Activated T-cell treated with anti-CD3 and anti-CD28 coated beads, Interleukin-2, amount 50 U/mL, for 4 hours (primary cell): ENCODE results near the gene CUL9. TPM values are rescaled to one million over a fixed set of nuclear protein-coding genes. Genes with fewer than 3 reads are reported as not detected.

Experiments
- ATAC-seq, 2 donors: fragments of 200-7000 bp; cut with Tn5 transposase; one replicate each; pipeline ENCODE4 v1.10.0; 2021
- DNase-seq: peaks from one replicate; pipeline ENCODE4 v3.0.0-alpha.2; 2020
- H3K27me3 Mint-ChIP-seq: one replicate; pipeline ENCODE4 v1.8.0; 2021; ENCODE audit warnings: low read depth, mixed read lengths
- H3K36me3 Mint-ChIP-seq: one replicate; pipeline ENCODE4 v1.8.0; 2022; ENCODE audit warnings: mixed read lengths; ENCODE audit not compliant: insufficient read depth
- H3K4me1 Mint-ChIP-seq: one replicate; pipeline ENCODE4 v1.8.0; 2021; ENCODE audit warnings: low read depth, mixed read lengths
- H3K4me3 Mint-ChIP-seq: one replicate; pipeline ENCODE4 v1.8.0; 2021; ENCODE audit warnings: mild to moderate bottlenecking, moderate library complexity, mixed read lengths
- H3K9me3 Mint-ChIP-seq: one replicate; pipeline ENCODE4 v1.8.0; 2021; ENCODE audit warnings: mixed read lengths
- total RNA-seq, 3 donors: library from RNA; stranded (reverse); gene quantifications; one replicate each; pipeline ENCODE4 v1.2.1, GENCODE V29; 2021

Gene CUL9
- total RNA-seq, 3 donors from 2014 or later, result 29.5 to 32.3 (median 30.4) TPM

- ATAC-seq, result peak in 1 of 2 donors; percentile 21
Observed at GRCh38 chr6:43257367-43258145, 75.6 kb downstream of the CUL9 start.

DNA sequence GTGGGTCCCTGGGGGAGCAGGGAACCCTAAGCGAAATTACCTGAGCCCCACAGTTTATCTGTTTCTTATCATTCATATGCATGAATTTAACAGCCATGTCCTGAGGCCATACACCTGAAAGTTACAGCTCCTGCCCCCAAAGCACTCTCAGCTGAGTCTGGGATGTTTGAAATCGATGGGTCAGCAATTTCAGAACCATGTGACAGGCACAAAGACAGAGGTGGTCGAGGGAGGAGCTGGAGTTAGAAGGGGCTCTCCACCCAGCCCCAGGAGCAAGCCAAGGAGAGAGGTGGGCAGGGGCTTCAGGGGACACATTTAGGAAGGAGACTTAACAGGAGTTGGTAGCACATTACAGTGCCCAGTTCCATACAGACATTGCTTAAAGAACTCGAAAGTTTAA is 76.2 kb downstream of the CUL9 start:
- Mint-ChIP-seq H3K9me3 (no peaks in the 10 kb centered on the region), H3K27me3 (peaks cover 1% of the 10 kb centered on the region), H3K4me3 (no peak overlapping the region), H3K4me1 (peaks cover 1% of the 10 kb centered on the region), H3K36me3 (no peaks in the 10 kb centered on the region)
- no peak for DNase-seq
- no peak for ATAC-seq

More at GRCh38 chr6:43257367-43258145, 75.6 kb downstream of the CUL9 start:
- H3K4me1 Mint-ChIP-seq, result peaks cover 1% of the 10 kb centered on the region
- no peak for DNase-seq
- peaks cover 8% of the 10 kb centered on the region for H3K27me3 Mint-ChIP-seq
- no peaks in the 10 kb centered on the region for H3K36me3 Mint-ChIP-seq
- H3K4me3 Mint-ChIP-seq, result no peak overlapping the region
- no peaks in the 10 kb centered on the region for H3K9me3 Mint-ChIP-seq

DNA sequence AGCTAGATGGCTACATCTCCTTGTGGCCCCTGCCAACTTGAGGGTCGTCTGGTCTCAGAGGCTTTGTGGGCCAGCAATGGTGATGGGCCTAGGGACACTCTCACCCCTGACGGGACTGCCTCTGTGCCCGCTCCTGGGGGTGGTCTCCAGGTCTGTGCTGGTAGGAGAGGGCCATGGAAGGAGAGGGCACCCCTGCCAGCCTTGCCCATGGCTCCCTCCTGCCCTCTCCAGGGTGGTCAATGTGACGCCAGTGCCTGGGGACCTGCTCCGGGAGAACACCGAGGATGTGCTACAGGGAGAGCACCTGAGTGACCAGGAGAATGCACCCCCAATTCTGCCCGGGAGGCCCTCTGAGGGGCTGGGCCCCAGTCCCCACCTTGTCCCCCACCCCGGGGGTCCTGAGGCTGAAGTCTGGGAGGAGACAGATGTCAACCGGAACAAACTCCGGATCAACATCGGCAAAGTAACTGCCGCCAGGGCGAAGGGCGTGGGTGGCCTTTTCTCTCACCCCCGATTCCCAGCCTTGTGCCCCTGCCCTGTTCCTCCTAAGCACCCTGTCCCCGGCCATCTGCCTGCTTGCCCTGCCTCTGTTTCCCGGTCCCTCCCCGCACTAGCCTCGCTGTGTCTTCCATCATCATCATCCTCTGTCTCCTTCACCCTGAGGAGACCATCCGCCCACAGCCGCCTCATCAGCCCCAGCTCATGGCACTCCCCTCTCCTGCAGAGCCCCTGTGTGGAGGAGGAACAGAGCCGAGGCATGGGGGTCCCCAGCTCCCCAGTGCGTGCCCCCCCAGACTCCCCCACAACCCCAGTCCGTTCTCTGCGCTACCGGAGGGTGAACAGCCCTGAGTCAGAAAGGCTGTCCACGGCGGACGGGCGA is 77.1 kb downstream of the CUL9 start:
- Mint-ChIP-seq H3K4me1 (peaks cover 1% of the 10 kb centered on the region), H3K27me3 (no peaks in the 10 kb centered on the region)

GRCh38 chr6:43260791-43261190 is 78.8 kb downstream of the CUL9 start:
- H3K9me3 Mint-ChIP-seq, result no peaks in the 10 kb centered on the region
- H3K27me3 Mint-ChIP-seq, result no peaks in the 10 kb centered on the region
- H3K4me1 Mint-ChIP-seq, result peaks cover 1% of the 10 kb centered on the region
- H3K36me3 Mint-ChIP-seq, result no peaks in the 10 kb centered on the region
- H3K4me3 Mint-ChIP-seq, result no peak overlapping the region
- ATAC-seq (no peak), DNase-seq (no peak)

More for the DNA sequence above, 77.1 kb downstream of the CUL9 start:
- ATAC-seq (no peak), DNase-seq (no peak)
- H3K36me3 Mint-ChIP-seq, result no peaks in the 10 kb centered on the region
- no peak overlapping the region for H3K4me3 Mint-ChIP-seq
- no peaks in the 10 kb centered on the region for H3K9me3 Mint-ChIP-seq

GRCh38 chr6:43261198-43261597 is 79.2 kb downstream of the CUL9 start:
- Mint-ChIP-seq H3K4me1 (peaks cover 1% of the 10 kb centered on the region), H3K36me3 (no peaks in the 10 kb centered on the region), H3K27me3 (no peaks in the 10 kb centered on the region), H3K9me3 (no peaks in the 10 kb centered on the region), H3K4me3 (no peak overlapping the region)
- DNase-seq (no peak), ATAC-seq (no peak)

- DNase-seq (no peak), ATAC-seq (no peak)
- no peaks in the 10 kb centered on the region for H3K36me3 Mint-ChIP-seq
- H3K27me3 Mint-ChIP-seq, result no peaks in the 10 kb centered on the region
- H3K4me1 Mint-ChIP-seq, result peaks cover 1% of the 10 kb centered on the region
- H3K9me3 Mint-ChIP-seq, result no peaks in the 10 kb centered on the region
- no peak overlapping the region for H3K4me3 Mint-ChIP-seq
Observed at GRCh38 chr6:43262000-43262779, 80.2 kb downstream of the CUL9 start.

- peaks cover 3% of the 10 kb centered on the region for H3K27me3 Mint-ChIP-seq
- peaks cover 1% of the 10 kb centered on the region for H3K4me1 Mint-ChIP-seq
- DNase-seq, result no peak
- no peak for ATAC-seq
- no peaks in the 10 kb centered on the region for H3K36me3 Mint-ChIP-seq
- H3K4me3 Mint-ChIP-seq, result no peak overlapping the region
- H3K9me3 Mint-ChIP-seq, result no peaks in the 10 kb centered on the region
Observed at GRCh38 chr6:43262780-43263313, 80.9 kb downstream of the CUL9 start.

GRCh38 chr6:43263314-43264178 is 81.5 kb downstream of the CUL9 start:
- ATAC-seq, result peak; percentile 96
- Mint-ChIP-seq H3K27me3 (peaks cover 5% of the 10 kb centered on the region), H3K36me3 (no peaks in the 10 kb centered on the region), H3K9me3 (no peaks in the 10 kb centered on the region), H3K4me1 (no peaks in the 10 kb centered on the region), H3K4me3 (no peak overlapping the region)
- DNase-seq, result peak; percentile 68

GRCh38 chr6:43264599-43265145 is 82.7 kb downstream of the CUL9 start:
- DNase-seq, result no peak

GRCh38 chr6:43265564-43265963 is 83.6 kb downstream of the CUL9 start:
- H3K36me3 Mint-ChIP-seq, result no peaks in the 10 kb centered on the region
- no peak for ATAC-seq
- H3K4me3 Mint-ChIP-seq, result no peak overlapping the region
- H3K4me1 Mint-ChIP-seq, result peaks cover 10% of the 10 kb centered on the region
- no peaks in the 10 kb centered on the region for H3K9me3 Mint-ChIP-seq
- no peak for DNase-seq
- peaks cover 11% of the 10 kb centered on the region for H3K27me3 Mint-ChIP-seq

More at GRCh38 chr6:43264599-43265145, 82.7 kb downstream of the CUL9 start:
- Mint-ChIP-seq H3K36me3 (no peaks in the 10 kb centered on the region), H3K9me3 (no peaks in the 10 kb centered on the region), H3K27me3 (peaks cover 11% of the 10 kb centered on the region), H3K4me3 (no peak overlapping the region), H3K4me1 (peaks cover 6% of the 10 kb centered on the region)
- no peak for ATAC-seq

- peaks cover 11% of the 10 kb centered on the region for H3K27me3 Mint-ChIP-seq
- no peak overlapping the region for H3K4me3 Mint-ChIP-seq
- no peaks in the 10 kb centered on the region for H3K36me3 Mint-ChIP-seq
- DNase-seq (no peak), ATAC-seq (no peak)
- no peaks in the 10 kb centered on the region for H3K9me3 Mint-ChIP-seq
- H3K4me1 Mint-ChIP-seq, result peaks cover 10% of the 10 kb centered on the region
Observed at GRCh38 chr6:43267619-43268354, 85.8 kb downstream of the CUL9 start.

- Mint-ChIP-seq H3K36me3 (no peaks in the 10 kb centered on the region), H3K4me1 (peaks cover 10% of the 10 kb centered on the region), H3K9me3 (no peaks in the 10 kb centered on the region), H3K4me3 (no peak overlapping the region), H3K27me3 (peaks cover 11% of the 10 kb centered on the region)
- no peak for ATAC-seq
- DNase-seq, result no peak
Observed at GRCh38 chr6:43268355-43268700, 86.3 kb downstream of the CUL9 start.
